ENCODE measurements around the gene ADSS1. TPM values are rescaled to one million over a fixed set of nuclear protein-coding genes. Genes with fewer than 3 reads are reported as not detected.
A peak's percentile ranks its signal among the peaks of the same experiment; 100 is the strongest.
"Not testable (repeated sequence)": the region's sequence is repeated elsewhere in the genome, so short reads cannot be mapped to it uniquely, and the experiment has no call there.

The ADSS1 gene
- total RNA-seq, 1 experiment from 2014 or later: 1.2 TPM

- Histone ChIP-seq H3K27ac (no peak overlapping the region), H3K36me3 (no peaks in the 10 kb centered on the region), H3K4me1 (peaks cover 28% of the 10 kb centered on the region), H3K9me3 (replicated peaks) (no peaks in the 10 kb centered on the region), H3K4me3 (no peak overlapping the region), H3K27me3 (no peaks in the 10 kb centered on the region; the same call in 1 of the 2 replicates)
- DNase-seq: peak in 1 of 2 experiments; percentile 48
Measured at GRCh38 chr14:104747876-104748275, 23.8 kb downstream of the ADSS1 start.

- Histone ChIP-seq H3K9me3 (replicated peaks) (no peaks in the 10 kb centered on the region), H3K36me3 (no peaks in the 10 kb centered on the region), H3K27ac (no peak overlapping the region), H3K4me3 (no peak overlapping the region), H3K27me3 (no peaks in the 10 kb centered on the region; the same call in 1 of the 2 replicates), H3K4me1 (peaks cover 22% of the 10 kb centered on the region)
- peak; percentile 55 to 56 for DNase-seq
Measured at GRCh38 chr14:104749111-104749649, 25.2 kb downstream of the ADSS1 start.

GRCh38 chr14:104750056-104750752 lies 26.2 kb downstream of the ADSS1 start:
- DNase-seq: no peak
- Histone ChIP-seq H3K4me1 (peaks cover 22% of the 10 kb centered on the region), H3K27ac (no peak overlapping the region), H3K9me3 (replicated peaks) (no peaks in the 10 kb centered on the region), H3K27me3 (no peaks in the 10 kb centered on the region; the same call in 1 of the 2 replicates), H3K36me3 (no peaks in the 10 kb centered on the region), H3K4me3 (no peak overlapping the region)

DNA sequence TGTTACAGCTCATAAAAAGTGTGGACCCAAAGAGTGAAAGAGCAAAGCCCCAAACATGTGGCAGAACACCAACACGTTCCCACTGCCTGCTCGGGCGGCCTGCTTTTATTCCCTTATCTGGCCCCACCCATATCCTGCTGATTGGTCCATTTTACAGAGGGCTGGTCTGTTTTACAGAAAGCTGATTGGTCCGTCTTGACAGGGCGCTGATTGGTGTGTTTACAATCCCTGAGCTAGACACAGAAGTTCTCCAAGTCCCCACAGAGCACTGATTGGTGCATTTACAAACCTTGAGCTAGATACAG lies 26.7 kb downstream of the ADSS1 start:
- H3K27ac ChIP-seq; H3K27me3 ChIP-seq; DNase-seq; H3K4me3 ChIP-seq; H3K36me3 ChIP-seq; H3K9me3 ChIP-seq (replicated peaks): not testable (repeated sequence)
- H3K4me1 ChIP-seq: peaks cover 22% of the 10 kb centered on the region

GRCh38 chr14:104751539-104752422 lies 27.8 kb downstream of the ADSS1 start:
- Histone ChIP-seq H3K4me1 (peaks cover 20% of the 10 kb centered on the region), H3K9me3 (replicated peaks) (no peaks in the 10 kb centered on the region), H3K27me3 (no peaks in the 10 kb centered on the region; the same call in 1 of the 2 replicates), H3K27ac (peak overlapping the region; percentile 53), H3K36me3 (peaks cover 10% of the 10 kb centered on the region; the same call in 1 of the 2 replicates), H3K4me3 (peak overlapping the region; percentile 91)
- DNase-seq: no peak

DNA sequence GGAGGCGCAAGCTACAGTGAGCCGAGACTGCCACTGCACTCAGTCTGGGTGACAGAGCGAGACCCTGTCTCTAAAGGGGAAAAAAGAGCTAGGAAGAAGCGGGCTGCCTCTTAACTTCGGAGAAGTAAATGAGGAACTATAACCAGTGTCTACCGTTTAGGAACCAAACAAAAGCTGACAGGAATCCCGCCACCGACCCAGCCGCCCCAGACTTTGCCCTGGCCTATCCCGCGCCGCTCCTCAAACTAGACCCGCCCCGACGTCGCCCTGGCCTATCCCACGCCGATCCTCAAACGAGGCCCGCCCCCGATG lies 28.4 kb downstream of the ADSS1 start:
- peak overlapping the region; percentile 91 for H3K4me3 ChIP-seq
- H3K4me1 ChIP-seq: peaks cover 14% of the 10 kb centered on the region
- H3K9me3 ChIP-seq (replicated peaks): no peaks in the 10 kb centered on the region
- peaks cover 12% of the 10 kb centered on the region; the same call in 1 of the 2 replicates for H3K36me3 ChIP-seq
- peak overlapping the region; percentile 53 for H3K27ac ChIP-seq
- DNase-seq: no peak
- no peaks in the 10 kb centered on the region for H3K27me3 ChIP-seq

DNA sequence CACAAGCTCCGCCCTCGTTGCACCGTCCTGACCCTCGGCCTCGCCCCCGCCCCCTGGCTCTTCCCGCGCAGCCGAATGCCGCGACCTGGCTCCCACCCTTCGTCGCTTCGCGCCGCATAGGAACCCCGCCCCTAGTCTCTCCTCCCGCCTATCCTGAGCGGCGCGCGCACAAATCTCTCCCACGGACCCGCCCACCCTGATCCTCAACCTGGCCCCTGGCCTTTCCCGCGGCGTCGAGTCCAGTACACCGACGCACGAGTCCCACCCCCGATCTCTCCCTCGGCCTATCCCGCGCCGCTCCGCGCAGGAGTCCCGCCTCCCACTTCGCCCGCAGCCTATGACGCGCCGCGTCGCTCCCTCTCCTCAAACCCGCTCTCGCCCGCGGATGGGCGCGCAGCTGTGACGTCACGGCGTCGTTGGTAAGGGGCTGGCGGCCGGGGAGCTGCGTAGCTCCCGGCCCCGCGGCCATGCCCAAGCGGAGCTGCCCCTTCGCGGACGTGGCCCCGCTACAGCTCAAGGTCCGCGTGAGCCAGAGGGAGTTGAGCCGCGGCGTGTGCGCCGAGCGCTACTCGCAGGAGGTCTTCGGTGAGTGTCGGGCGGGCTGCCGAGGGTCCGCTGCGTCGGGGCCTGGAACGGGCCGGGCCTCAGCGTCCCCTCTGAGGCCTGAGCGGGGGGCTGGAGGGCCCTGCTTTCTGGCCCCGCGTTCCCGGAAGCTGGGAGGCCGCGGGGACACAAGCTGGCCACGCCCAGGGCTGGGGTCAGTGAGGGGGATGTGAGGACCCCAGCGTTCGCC lies 28.9 kb downstream of the ADSS1 start, which contains the start of gene SIVA1:
Gene SIVA1 (plus strand): TSS at position 413 of the 793 bp plus-strand sequence. CDS start 55 bp downstream, at position 468.
- Histone ChIP-seq H3K36me3 (peaks cover 16% of the 10 kb centered on the region), H3K27ac (peak within 1 kb of the TSS; percentile 70), H3K9me3 (replicated peaks) (no peaks in the 10 kb centered on the region), H3K27me3 (no peaks in the 10 kb centered on the region), H3K4me1 (peaks cover 10% of the 10 kb centered on the region), H3K4me3 (peak within 1 kb of the TSS; percentile 91)
- DNase-seq: peak; percentile 99 to 100

- Histone ChIP-seq H3K4me3 (peak overlapping the region; percentile 91), H3K27ac (peak overlapping the region; percentile 70), H3K9me3 (replicated peaks) (no peaks in the 10 kb centered on the region), H3K27me3 (no peaks in the 10 kb centered on the region), H3K4me1 (peaks cover 3% of the 10 kb centered on the region; the same call in 1 of the 2 replicates), H3K36me3 (peaks cover 20% of the 10 kb centered on the region)
- no peak for DNase-seq
Measured at GRCh38 chr14:104753528-104754212, 29.6 kb downstream of the ADSS1 start.

DNA sequence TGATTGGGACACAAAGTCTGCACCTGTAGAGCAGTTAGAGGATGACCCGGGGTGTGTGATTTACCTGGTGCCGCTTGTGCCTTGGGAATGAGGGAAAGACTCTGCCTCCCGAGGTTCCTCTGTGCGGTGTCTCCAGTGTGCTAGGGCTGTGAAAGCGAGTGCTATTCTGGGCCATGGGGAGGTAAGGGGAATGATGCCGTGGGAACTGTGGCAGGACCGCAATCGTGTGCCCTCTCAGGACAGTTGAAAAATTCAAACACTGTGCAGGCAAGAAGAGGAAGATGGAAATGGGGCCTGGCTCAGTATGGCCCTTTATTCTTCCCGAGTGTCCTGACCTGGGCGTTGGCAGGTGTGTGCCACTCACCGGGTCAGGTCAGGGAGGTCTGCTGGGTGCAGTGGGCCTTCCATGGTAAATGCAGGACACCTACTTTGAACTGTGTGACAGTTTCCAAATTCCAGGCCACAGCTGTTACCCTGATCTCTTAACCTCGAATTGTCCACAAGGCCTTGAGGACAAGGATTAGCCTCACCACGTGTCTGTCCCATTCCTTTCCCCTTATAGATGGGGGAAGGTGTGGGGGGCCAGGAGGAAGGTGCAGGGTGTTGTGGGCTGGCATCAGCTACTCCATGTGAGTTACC lies 30.3 kb downstream of the ADSS1 start:
- peak overlapping the region; percentile 91 for H3K4me3 ChIP-seq
- H3K4me1 ChIP-seq: peaks cover 3% of the 10 kb centered on the region; the same call in 1 of the 2 replicates
- no peaks in the 10 kb centered on the region for H3K9me3 ChIP-seq (replicated peaks)
- no peaks in the 10 kb centered on the region for H3K27me3 ChIP-seq
- H3K27ac ChIP-seq: no peak overlapping the region
- DNase-seq: no peak
- peaks cover 25% of the 10 kb centered on the region for H3K36me3 ChIP-seq

GRCh38 chr14:104755621-104756020 lies 31.6 kb downstream of the ADSS1 start:
- H3K9me3 ChIP-seq (replicated peaks): no peaks in the 10 kb centered on the region
- no peak overlapping the region for H3K4me3 ChIP-seq
- peaks cover 35% of the 10 kb centered on the region for H3K36me3 ChIP-seq
- no peak overlapping the region for H3K27ac ChIP-seq
- DNase-seq: no peak
- peaks cover 3% of the 10 kb centered on the region; the same call in 1 of the 2 replicates for H3K4me1 ChIP-seq
- no peaks in the 10 kb centered on the region for H3K27me3 ChIP-seq

DNA sequence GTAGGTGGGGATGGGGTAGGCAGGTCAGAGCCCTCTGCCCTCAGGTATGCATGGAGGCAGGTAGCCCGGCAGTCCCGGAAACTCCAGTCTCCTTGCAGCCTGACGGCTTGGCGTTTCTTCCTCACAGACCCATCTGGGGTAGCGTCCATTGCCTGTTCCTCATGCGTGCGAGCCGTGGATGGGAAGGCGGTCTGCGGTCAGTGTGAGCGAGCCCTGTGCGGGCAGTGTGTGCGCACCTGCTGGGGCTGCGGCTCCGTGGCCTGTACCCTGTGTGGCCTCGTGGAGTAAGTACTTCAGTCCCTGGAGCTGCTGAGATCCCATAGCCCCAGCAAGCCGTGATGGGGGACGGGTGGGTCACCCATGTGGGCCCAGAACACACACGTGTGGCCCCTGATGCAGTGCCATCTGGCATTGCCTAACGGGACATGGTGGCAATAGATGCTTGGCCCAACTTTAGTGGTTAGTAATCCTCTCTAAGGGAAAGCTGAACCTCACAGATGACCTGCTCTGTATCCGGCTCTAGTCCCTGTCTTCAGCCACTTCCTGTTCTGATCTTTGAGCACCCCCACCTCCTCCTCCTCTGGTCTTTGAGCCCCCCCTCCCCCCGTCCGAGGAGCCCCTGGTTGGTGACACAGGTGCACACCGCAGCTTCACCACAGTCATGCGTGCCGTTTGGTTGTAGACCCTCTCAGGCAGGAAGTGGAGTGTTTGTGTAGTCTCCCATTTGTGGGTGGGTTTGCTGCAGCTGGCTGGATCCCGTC lies 32.6 kb downstream of the ADSS1 start:
- Histone ChIP-seq H3K27me3 (no peaks in the 10 kb centered on the region), H3K36me3 (peaks cover 41% of the 10 kb centered on the region), H3K9me3 (replicated peaks) (no peaks in the 10 kb centered on the region), H3K4me1 (peaks cover 3% of the 10 kb centered on the region; the same call in 1 of the 2 replicates), H3K27ac (no peak overlapping the region), H3K4me3 (no peak overlapping the region)
- no peak for DNase-seq

DNA sequence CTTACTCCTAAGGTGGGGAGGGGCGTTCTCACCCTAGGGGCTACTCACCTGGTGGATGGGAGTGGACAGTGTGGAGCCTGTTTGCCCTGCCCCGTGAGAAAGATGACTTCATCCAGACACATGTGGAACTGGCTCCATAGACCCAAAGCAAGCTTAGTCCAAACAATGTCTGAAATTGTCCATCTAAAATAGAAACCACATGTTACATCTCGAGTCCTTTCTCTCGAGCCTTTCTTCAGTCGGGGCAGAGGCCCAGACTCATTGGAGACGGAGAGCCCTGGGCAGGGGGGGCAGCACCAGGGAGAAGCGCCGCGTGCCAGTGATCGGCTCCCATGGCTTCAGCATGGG lies 33.2 kb downstream of the ADSS1 start:
- no peak for DNase-seq
- Histone ChIP-seq H3K27me3 (no peaks in the 10 kb centered on the region), H3K36me3 (peaks cover 46% of the 10 kb centered on the region), H3K27ac (no peak overlapping the region), H3K4me1 (peaks cover under 1% of the 10 kb centered on the region; the same call in 1 of the 2 replicates), H3K9me3 (replicated peaks) (no peaks in the 10 kb centered on the region), H3K4me3 (no peak overlapping the region)

Measured in SJCRH30 (cell line).